HCT116 (cell line): ENCODE data around the gene FBXO40.

Experiments
- ATF3 ChIP-seq: IDR thresholded peaks from 2 replicates; pipeline ENCODE4 v1.6.1; 2012
- ELF1 ChIP-seq: IDR thresholded peaks from 2 replicates; pipeline ENCODE4 v1.6.1; 2012; ENCODE audit warnings: low read depth, borderline replicate concordance
- EZH2phosphoT487 ChIP-seq: fragments of 200-600 bp; IDR thresholded peaks from 2 replicates; pipeline ENCODE4 v1.6.1; 2018; ENCODE audit warnings: antibody characterized with exemption, borderline replicate concordance
- POLR2A ChIP-seq: IDR thresholded peaks from 2 replicates; pipeline ENCODE4 v1.7.0; 2011; ENCODE audit warnings: borderline replicate concordance; ENCODE audit not compliant: insufficient read depth, insufficient read length; ENCODE audit errors: extremely low read depth
- YY1 ChIP-seq: IDR thresholded peaks from 2 replicates; pipeline ENCODE4 v1.6.1; 2011; ENCODE audit warnings: low read length, low read depth, moderate library complexity, mild to moderate bottlenecking; ENCODE audit not compliant: insufficient replicate concordance; ENCODE audit errors: extremely low read depth
- ZFX ChIP-seq: fragments of 450-650 bp; IDR thresholded peaks from 2 replicates; pipeline ENCODE4 v1.6.1; 2017
- TF ChIP-seq, protein P1 (sequence below), 3 experiments: fragments of 200-600 bp in 1 of 3; sonication (generic) in 1 of 3; IDR thresholded peaks in 2 of 3; conservative IDR thresholded peaks in 1 of 3; 2 replicates each; pipeline ENCODE4 v1.5.1; 2012 to 2017; ENCODE audit warnings: low read depth in 2 of 3, low read length in 2 of 3, antibody characterized with exemption in 1 of 3, borderline replicate concordance in 1 of 3, control low read depth in 1 of 3, mild to moderate bottlenecking in 1 of 3, mixed read lengths in 1 of 3, mixed run types in 1 of 3, moderate library complexity in 1 of 3; ENCODE audit not compliant: insufficient read depth in 1 of 3

DNA sequence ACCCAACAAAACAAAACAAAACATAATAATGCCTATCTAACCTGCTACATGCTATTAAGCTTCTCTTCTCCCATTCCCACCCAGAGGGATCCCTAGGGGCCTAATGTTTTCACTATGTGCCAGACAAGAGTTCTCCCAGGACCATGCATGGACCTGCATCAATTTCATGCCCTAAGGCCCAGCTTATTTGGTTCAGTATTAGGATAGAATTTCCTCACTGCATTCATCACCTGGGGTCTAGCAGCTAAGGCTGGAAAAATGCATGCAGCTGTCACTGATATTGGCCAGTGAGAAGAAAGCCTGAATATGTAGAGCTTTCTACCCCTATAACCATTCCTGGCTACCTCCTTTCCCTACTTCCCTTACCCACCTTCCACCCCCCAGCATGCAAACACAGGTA lies 69.6 kb downstream of the FBXO40 start:
- TF ChIP-seq, protein P1, sequence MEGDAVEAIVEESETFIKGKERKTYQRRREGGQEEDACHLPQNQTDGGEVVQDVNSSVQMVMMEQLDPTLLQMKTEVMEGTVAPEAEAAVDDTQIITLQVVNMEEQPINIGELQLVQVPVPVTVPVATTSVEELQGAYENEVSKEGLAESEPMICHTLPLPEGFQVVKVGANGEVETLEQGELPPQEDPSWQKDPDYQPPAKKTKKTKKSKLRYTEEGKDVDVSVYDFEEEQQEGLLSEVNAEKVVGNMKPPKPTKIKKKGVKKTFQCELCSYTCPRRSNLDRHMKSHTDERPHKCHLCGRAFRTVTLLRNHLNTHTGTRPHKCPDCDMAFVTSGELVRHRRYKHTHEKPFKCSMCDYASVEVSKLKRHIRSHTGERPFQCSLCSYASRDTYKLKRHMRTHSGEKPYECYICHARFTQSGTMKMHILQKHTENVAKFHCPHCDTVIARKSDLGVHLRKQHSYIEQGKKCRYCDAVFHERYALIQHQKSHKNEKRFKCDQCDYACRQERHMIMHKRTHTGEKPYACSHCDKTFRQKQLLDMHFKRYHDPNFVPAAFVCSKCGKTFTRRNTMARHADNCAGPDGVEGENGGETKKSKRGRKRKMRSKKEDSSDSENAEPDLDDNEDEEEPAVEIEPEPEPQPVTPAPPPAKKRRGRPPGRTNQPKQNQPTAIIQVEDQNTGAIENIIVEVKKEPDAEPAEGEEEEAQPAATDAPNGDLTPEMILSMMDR (IDR thresholded peaks at IDR 0.05 in 2 of 3, conservative IDR thresholded peaks at IDR 0.05 in 1 of 3; ENCODE audit: borderline replicate concordance in 1 of 3, insufficient read depth in 1 of 3, low read depth in 2 of 3, low read length in 2 of 3): no peak
- TF ChIP-seq ATF3: no peak
- TF ChIP-seq YY1: no peak
- no peak for TF ChIP-seq ZFX
- no peak for TF ChIP-seq POLR2A
- TF ChIP-seq EZH2phosphoT487: no peak
- no peak for TF ChIP-seq ELF1
